ENCODE results near the gene TRAPPC10.

DNA sequence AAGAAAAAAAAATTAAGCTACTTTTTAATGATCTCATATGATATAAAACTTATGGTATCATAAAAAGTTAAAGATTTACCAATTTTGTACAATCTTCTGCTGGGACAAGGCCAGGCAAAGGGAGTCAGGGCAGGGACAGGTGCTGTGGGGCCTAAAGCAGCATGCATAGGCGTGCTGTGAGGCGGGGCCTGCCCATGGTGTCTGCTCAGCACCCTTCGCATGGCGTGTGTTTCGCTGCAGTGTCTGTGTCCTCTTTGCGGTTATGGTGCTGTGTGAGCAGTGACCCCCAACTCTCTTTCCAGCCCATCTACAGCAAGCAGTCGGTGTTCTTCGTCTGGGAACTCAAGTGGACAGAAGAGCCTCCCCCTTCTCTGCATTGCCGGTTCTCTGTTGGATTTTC is 81.7 kb downstream of the TRAPPC10 start:
- TF ChIP-seq, protein P1, sequence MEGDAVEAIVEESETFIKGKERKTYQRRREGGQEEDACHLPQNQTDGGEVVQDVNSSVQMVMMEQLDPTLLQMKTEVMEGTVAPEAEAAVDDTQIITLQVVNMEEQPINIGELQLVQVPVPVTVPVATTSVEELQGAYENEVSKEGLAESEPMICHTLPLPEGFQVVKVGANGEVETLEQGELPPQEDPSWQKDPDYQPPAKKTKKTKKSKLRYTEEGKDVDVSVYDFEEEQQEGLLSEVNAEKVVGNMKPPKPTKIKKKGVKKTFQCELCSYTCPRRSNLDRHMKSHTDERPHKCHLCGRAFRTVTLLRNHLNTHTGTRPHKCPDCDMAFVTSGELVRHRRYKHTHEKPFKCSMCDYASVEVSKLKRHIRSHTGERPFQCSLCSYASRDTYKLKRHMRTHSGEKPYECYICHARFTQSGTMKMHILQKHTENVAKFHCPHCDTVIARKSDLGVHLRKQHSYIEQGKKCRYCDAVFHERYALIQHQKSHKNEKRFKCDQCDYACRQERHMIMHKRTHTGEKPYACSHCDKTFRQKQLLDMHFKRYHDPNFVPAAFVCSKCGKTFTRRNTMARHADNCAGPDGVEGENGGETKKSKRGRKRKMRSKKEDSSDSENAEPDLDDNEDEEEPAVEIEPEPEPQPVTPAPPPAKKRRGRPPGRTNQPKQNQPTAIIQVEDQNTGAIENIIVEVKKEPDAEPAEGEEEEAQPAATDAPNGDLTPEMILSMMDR (IDR thresholded peaks at IDR 0.05; ENCODE audit: poor library complexity), result no peak
- TF ChIP-seq EZH2 (IDR thresholded peaks at IDR 0.05; ENCODE audit: borderline replicate concordance), result no peak

Measured in hepatocyte (in vitro differentiated cells).